GM13976 (cell line): ENCODE measurements around the gene SSNA1.

Source experiments
- DNase-seq: peaks from one replicate; pipeline ENCODE4 v3.0.0; 2012; ENCODE audit warnings: low spot score
- in situ Hi-C: fragments of 300-500 bp; cut with MboI; formaldehyde crosslinking; loops from one replicate; pipeline ENCODE4 v1.12.0; 2022; ENCODE audit warnings: low sequenced_read_pairs, mixed read lengths, inconsistent platforms; ENCODE audit not compliant: unreplicated experiment
- TF ChIP-seq, protein P1 (sequence below): IDR thresholded peaks from 2 replicates; pipeline ENCODE4 v1.5.1; 2012; ENCODE audit warnings: borderline replicate concordance, mild to moderate bottlenecking; ENCODE audit not compliant: insufficient read depth; ENCODE audit errors: extremely low read depth, missing control alignments, control extremely low read depth

Gene SSNA1

GRCh38 chr9:137173796-137174664, 14.4 kb upstream of the SSNA1 start:
- TF ChIP-seq, protein P1, sequence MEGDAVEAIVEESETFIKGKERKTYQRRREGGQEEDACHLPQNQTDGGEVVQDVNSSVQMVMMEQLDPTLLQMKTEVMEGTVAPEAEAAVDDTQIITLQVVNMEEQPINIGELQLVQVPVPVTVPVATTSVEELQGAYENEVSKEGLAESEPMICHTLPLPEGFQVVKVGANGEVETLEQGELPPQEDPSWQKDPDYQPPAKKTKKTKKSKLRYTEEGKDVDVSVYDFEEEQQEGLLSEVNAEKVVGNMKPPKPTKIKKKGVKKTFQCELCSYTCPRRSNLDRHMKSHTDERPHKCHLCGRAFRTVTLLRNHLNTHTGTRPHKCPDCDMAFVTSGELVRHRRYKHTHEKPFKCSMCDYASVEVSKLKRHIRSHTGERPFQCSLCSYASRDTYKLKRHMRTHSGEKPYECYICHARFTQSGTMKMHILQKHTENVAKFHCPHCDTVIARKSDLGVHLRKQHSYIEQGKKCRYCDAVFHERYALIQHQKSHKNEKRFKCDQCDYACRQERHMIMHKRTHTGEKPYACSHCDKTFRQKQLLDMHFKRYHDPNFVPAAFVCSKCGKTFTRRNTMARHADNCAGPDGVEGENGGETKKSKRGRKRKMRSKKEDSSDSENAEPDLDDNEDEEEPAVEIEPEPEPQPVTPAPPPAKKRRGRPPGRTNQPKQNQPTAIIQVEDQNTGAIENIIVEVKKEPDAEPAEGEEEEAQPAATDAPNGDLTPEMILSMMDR, result no peak
- no peak for DNase-seq
- in situ Hi-C loops, result no loop called here

DNA sequence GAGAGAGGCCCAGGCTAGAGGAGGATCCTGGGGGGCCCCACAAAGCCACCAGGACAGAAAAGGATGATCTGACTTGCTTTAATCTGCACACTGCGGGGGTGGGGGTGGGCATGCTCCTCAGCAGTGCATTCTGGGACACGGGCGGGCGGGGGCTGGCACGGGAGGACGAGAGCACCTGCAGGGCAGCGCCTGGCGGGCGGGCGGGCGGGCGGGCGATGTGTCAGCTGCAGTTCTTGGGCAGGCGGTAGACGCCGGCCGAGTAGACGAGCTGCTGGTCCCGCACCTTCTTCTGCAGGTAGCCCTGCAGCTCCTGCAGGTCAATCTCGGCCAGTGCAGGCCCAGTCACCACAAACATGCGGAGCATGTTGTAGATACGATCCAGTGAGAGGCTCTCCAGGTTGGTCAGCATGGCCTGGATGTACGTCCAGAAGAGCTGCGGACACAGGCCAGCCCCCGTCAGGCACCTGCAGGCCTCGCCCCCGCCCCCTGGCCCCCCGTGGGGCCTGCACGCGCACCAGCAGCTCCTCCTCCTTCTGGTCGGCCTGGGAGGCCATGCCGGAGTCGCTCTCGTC, 13.7 kb upstream of the SSNA1 start:
- no peak for DNase-seq
- in situ Hi-C loops, result no loop called here
- TF ChIP-seq, protein P1, result no peak

- in situ Hi-C loops, result no loop called here
- peak; percentile 69 for DNase-seq
- TF ChIP-seq, protein P1, result peak; percentile 54
Measured at GRCh38 chr9:137175345-137175961, 13.0 kb upstream of the SSNA1 start.

DNA sequence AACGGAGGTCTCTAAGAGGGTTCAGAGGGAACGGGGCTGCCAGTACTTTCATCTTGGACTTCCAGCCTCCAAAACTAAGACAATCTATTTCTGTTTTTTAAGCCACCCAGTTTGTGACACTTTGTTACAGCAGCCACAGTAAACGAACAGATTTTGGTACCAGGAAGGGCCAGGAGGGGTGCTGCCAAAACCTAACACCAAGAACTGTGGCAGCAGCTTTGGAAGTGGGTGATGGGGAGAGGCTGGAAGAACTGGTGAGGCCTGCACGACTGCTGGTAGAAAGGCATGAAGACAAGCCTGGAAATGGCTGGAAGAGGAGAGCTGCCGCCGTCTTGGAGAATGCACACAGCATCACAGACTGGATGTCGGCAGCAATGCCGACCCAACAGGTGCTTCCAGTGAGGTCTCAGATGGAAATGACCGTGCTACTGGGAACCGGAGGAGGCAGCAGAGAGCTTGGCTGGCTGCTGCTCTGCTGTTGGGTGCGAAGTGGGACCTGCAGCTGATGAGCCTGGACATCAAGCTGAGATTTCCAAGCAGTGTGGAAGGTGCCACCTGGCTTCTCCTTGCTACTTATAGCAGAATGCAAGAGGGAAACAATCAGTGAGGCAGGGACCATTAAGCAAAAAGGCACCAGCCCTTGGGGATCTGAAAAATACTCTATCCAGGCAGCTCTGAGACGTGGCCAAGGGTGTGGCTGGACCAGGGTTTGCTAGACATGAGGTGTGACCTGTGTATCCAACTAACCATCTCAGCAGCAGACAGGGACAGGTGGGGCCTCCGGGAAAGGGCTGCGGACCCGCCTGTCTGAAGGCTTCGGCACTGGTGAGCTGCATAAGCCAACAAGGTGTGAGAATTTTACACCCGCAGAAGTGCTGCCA, 11.9 kb upstream of the SSNA1 start:
- DNase-seq, result peak; percentile 76
- in situ Hi-C loops, result no loop called here
- TF ChIP-seq, protein P1, result peak; percentile 48

DNA sequence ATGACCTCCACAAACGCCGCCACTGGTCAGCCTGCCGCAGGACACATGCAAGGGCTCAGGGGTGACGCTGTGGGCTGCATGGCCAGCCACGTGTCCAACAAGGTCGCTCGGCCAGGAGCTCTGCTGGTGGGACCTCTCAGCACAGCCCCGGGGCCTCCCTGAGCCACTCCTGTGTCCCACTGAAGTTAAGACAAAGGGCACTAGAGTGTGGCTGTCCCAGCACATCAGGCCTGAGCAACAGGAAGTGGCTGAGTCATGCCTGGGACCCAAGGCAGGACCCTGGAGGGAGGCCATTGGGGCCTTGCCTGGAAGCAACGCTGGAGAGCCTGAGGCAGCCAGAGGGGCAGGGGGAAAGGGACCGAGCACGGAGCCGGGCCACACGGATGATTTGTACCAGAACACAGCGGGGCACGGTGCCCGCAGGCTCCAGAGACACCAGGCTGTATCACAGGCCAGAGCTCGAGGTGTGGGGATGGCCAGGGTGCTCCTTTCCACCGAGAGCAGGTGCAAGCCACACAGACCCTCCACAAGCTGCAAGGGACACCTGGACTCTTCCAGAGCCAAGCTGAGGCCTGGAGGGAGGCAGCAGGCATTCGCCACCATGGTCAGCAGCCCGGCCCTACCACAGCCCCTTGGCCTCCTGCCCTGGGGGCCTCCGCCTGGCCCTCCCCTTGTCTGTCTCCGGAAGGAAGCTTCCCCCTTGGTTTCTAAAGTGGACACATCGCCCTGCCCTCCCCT, 10.1 kb upstream of the SSNA1 start:
- in situ Hi-C loops, result no loop called here
- no peak for DNase-seq
- TF ChIP-seq, protein P1, result no peak
